Neural progenitor cell (in vitro differentiated cells): ENCODE results near the gene CRIP1. TPM values are rescaled to one million over a fixed set of nuclear protein-coding genes. Genes with fewer than 3 reads are reported as not detected.

Experiments
- DNase-seq: peaks from one replicate; pipeline ENCODE4 v3.0.0-alpha.2; 2016; ENCODE audit warnings: low spot score
- H2AFZ ChIP-seq: fragments of 200-600 bp; sonication (generic); replicated peaks from 2 replicates; pipeline ENCODE4 v1.6.1; 2016; ENCODE audit warnings: antibody characterized with exemption
- H3F3A ChIP-seq: fragments of 200-600 bp; sonication (generic); 2 replicates; pipeline ENCODE4 v1.6.1; 2016; ENCODE audit warnings: antibody characterized with exemption, low read depth
- H3K27ac ChIP-seq: fragments of 200-600 bp; sonication (generic); 2 replicates; pipeline ENCODE4 v1.5.1; 2016; ENCODE audit warnings: mild to moderate bottlenecking
- H3K27me3 ChIP-seq: fragments of 200-600 bp; sonication (generic); 2 replicates; pipeline ENCODE4 v1.6.1; 2016; ENCODE audit warnings: mild to moderate bottlenecking, moderate library complexity
- H3K36me3 ChIP-seq: fragments of 200-600 bp; sonication (generic); 2 replicates; pipeline ENCODE4 v1.5.1; 2016
- H3K4me1 ChIP-seq: fragments of 200-600 bp; sonication (generic); 2 replicates; pipeline ENCODE4 v1.6.1; 2016; ENCODE audit warnings: mixed run types
- H3K4me2 ChIP-seq: fragments of 200-600 bp; sonication (generic); 2 replicates; pipeline ENCODE4 v1.6.1; 2016
- H3K4me3 ChIP-seq: fragments of 200-600 bp; sonication (generic); 2 replicates; pipeline ENCODE4 v1.5.1; 2016
- H3K79me2 ChIP-seq: fragments of 200-600 bp; sonication (generic); 2 replicates; pipeline ENCODE4 v1.6.1; 2016; ENCODE audit warnings: low read depth
- H3K9ac ChIP-seq: fragments of 200-600 bp; sonication (generic); 2 replicates; pipeline ENCODE4 v1.6.1; 2016
- H3K9me3 ChIP-seq: fragments of 200-600 bp; sonication (generic); 2 replicates; pipeline ENCODE4 v1.5.1; 2016; ENCODE audit warnings: low read depth
- H4K20me1 ChIP-seq: fragments of 200-600 bp; sonication (generic); 2 replicates; pipeline ENCODE4 v1.6.1; 2016; ENCODE audit warnings: low read depth
- H3K27ac Mint-ChIP-seq: 3 replicates; pipeline ENCODE4 v1.8.0; 2021; ENCODE audit warnings: mixed read lengths
- H3K27me3 Mint-ChIP-seq: 2 replicates; pipeline ENCODE4 v1.8.0; 2022; ENCODE audit warnings: low read depth, mild to moderate bottlenecking, inconsistent platforms, moderate library complexity, mixed read lengths; ENCODE audit not compliant: insufficient read depth
- H3K36me3 Mint-ChIP-seq: 3 replicates; pipeline ENCODE4 v1.8.0; 2021; ENCODE audit warnings: mixed read lengths
- H3K4me1 Mint-ChIP-seq: 3 replicates; pipeline ENCODE4 v1.8.0; 2021; ENCODE audit warnings: mixed read lengths
- H3K4me3 Mint-ChIP-seq: 3 replicates; pipeline ENCODE4 v1.8.0; 2021; ENCODE audit warnings: mild to moderate bottlenecking, moderate library complexity, mixed read lengths
- H3K9me3 Mint-ChIP-seq: 3 replicates; pipeline ENCODE4 v1.8.0; 2020; ENCODE audit warnings: mixed read lengths
- CTCF ChIP-seq: fragments of 200-600 bp; sonication (generic); IDR thresholded peaks from 2 replicates; pipeline ENCODE4 v1.5.1; 2017; ENCODE audit warnings: antibody characterized with exemption, mild to moderate bottlenecking
- EZH2 ChIP-seq: fragments of 200-600 bp; sonication (generic); IDR thresholded peaks from 2 replicates; pipeline ENCODE4 v1.6.1; 2017; ENCODE audit warnings: antibody characterized with exemption, mild to moderate bottlenecking, moderate library complexity
- EZH2phosphoT487 ChIP-seq: fragments of 200-600 bp; sonication (generic); IDR thresholded peaks from 2 replicates; pipeline ENCODE4 v1.6.1; 2017; ENCODE audit warnings: antibody characterized with exemption
- total RNA-seq: library from RNA; depleted of rRNA; stranded (reverse); fragments of >200 nt; gene quantifications from 2 replicates; pipeline ENCODE4 v1.2.3, GENCODE V29; 2015; ENCODE audit warnings: low replicate concordance

Gene CRIP1
- total RNA-seq, 1 donor from 2014 or later, result not detected

DNA sequence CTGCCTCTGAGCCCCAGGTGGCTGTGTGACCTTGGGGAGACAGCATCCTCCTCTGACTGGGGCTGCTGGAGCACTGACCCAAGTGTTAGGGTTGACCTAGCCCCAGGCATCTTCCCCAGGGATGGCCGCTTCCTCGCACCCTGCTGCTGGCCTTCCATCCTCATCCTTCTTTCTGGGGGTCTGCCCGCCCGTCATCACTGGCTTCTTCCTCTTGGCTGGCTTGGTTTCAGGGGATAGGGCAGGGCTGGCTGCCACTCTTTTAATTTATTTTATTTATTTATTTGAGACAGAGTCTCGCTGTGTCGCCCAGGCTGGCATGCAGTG is 7.9 kb downstream of the CRIP1 start:
- no peaks in the 10 kb centered on the region for H3K36me3 ChIP-seq
- no peak overlapping the region for H3K27ac ChIP-seq
- no peak overlapping the region for H3K4me2 ChIP-seq
- TF ChIP-seq EZH2phosphoT487 (no peak), EZH2 (no peak)
- no peaks in the 10 kb centered on the region for H3K27me3 ChIP-seq
- Mint-ChIP-seq H3K4me3 (no peak overlapping the region), H3K27me3 (peaks cover 4% of the 10 kb centered on the region), H3K36me3 (no peaks in the 10 kb centered on the region), H3K4me1 (peaks cover 6% of the 10 kb centered on the region), H3K9me3 (no peaks in the 10 kb centered on the region), H3K27ac (no peak overlapping the region)
- H3K4me3 ChIP-seq, result no peak overlapping the region
- H3K79me2 ChIP-seq, result no peaks in the 10 kb centered on the region
- no peak overlapping the region for H2AFZ ChIP-seq
- no peaks in the 10 kb centered on the region for H4K20me1 ChIP-seq
- H3K9me3 ChIP-seq, result no peaks in the 10 kb centered on the region
- H3F3A ChIP-seq, result peaks cover 27% of the 10 kb centered on the region
- no peaks in the 10 kb centered on the region for H3K4me1 ChIP-seq
- no peak for DNase-seq
- H3K9ac ChIP-seq, result no peak overlapping the region

DNA sequence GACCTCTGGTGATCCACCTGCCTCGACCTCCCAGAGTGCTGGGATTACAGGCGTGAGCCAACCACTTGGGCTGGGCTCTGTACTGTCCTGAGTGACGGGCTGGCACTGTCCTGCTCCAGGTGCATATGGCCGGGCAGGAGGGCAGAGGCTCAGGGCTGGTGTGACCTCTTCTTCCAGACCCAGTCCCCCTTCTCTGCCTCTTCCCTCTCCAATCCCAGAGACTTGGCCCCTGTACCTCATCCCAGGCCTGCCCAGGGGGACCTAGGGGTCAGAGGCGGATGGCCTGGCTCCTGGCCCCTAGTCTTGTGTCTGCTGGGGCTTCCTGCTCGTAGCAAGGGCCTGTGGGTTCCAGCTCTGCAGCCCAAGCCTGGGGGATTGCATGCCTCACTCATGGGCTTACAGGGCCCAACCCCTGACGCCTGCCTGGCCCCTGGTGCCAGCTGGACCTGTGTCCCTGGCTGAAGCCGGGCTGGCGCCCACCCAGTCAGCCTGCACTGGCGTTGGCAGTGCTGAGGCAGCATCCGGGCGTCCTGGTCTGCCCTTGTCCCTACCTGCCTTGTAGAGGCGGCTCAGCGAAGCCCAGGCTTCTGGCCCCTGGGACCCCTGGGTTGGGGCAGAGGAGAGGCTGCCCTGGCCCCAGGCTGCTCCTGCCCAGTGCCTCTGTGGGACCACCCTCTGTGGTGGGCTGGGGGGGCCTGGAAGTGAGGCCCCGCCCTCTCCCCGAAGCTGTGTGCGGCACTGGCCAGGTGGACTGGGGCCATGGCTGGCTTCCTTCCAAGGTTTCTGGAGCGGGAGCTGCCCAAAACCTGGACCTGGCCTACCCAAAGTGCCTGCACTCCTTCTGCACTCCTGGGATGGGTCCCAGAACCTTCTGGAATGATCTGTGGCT is 8.7 kb downstream of the CRIP1 start:
- H3K4me3 ChIP-seq, result no peak overlapping the region
- H3K4me3 Mint-ChIP-seq, result no peak overlapping the region
- no peaks in the 10 kb centered on the region for H3K9me3 Mint-ChIP-seq
- H3K36me3 Mint-ChIP-seq, result no peaks in the 10 kb centered on the region
- H3K9ac ChIP-seq, result no peak overlapping the region
- H2AFZ ChIP-seq, result no peak overlapping the region
- no peak for TF ChIP-seq EZH2phosphoT487
- TF ChIP-seq CTCF, result no peak
- no peak for TF ChIP-seq EZH2
- peaks cover 4% of the 10 kb centered on the region for H3K27me3 Mint-ChIP-seq
- no peak overlapping the region for H3K27ac Mint-ChIP-seq
- no peak overlapping the region for H3K27ac ChIP-seq
- no peaks in the 10 kb centered on the region for H3K9me3 ChIP-seq
- peaks cover 8% of the 10 kb centered on the region for H3K4me1 Mint-ChIP-seq
- H3K79me2 ChIP-seq, result no peaks in the 10 kb centered on the region
- DNase-seq, result no peak
- H3K27me3 ChIP-seq, result no peaks in the 10 kb centered on the region
- H3K4me1 ChIP-seq, result no peaks in the 10 kb centered on the region
- no peak overlapping the region for H3K4me2 ChIP-seq
- H4K20me1 ChIP-seq, result no peaks in the 10 kb centered on the region
- H3F3A ChIP-seq, result peaks cover 20% of the 10 kb centered on the region
- no peaks in the 10 kb centered on the region for H3K36me3 ChIP-seq

DNA sequence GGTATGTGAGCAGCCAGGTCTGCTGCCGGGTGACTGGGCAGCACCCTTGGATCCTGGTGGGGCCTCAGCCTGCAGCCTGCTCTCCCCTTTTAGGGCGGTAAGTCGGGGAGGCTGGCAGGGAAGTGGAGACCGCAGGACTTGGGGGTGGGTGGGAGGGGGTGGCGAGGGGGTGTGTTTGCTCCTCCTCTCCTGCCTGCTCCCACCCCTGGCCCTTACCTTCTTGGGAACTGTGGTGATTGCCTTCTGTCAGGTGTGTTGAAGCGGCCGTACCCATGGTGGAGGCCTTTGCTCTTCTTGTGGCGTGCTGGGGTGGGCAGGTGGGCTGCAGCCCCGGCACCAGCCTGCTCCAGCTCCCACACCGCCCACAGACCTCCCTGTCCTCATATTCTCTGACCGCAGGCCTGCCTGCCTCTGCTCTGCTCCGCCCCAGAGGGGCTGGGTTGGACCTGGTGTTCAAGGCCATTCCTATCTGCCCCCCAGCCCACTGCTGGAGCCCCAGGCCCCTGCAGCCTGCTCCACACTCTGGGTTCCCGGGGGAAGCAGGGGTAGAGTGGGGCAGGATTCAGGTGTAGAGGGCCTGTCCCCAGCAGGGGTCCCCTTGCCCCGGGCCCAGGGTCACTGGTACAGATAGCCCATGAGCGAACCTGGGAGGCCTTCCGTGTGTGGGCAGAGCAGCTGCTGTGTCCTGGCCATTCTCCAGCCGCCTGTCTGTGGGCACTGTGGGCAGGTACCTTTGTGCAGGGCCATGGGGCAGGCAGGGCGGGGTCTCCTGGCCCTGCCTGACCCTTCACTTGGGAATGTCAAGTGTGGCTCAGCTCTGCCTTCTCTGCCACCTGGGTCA is 9.5 kb downstream of the CRIP1 start:
- H3K4me3 ChIP-seq, result no peak overlapping the region
- no peak overlapping the region for H3K4me3 Mint-ChIP-seq
- peaks cover 13% of the 10 kb centered on the region for H3F3A ChIP-seq
- H3K4me1 ChIP-seq, result no peaks in the 10 kb centered on the region
- H3K9me3 ChIP-seq, result no peaks in the 10 kb centered on the region
- H3K4me1 Mint-ChIP-seq, result peaks cover 8% of the 10 kb centered on the region
- H3K79me2 ChIP-seq, result no peaks in the 10 kb centered on the region
- H3K36me3 ChIP-seq, result no peaks in the 10 kb centered on the region
- H3K4me2 ChIP-seq, result no peak overlapping the region
- no peak overlapping the region for H3K9ac ChIP-seq
- no peak overlapping the region for H2AFZ ChIP-seq
- no peaks in the 10 kb centered on the region for H3K36me3 Mint-ChIP-seq
- TF ChIP-seq EZH2phosphoT487 (no peak), EZH2 (no peak), CTCF (no peak)
- H3K27ac Mint-ChIP-seq, result no peak overlapping the region
- no peaks in the 10 kb centered on the region for H3K9me3 Mint-ChIP-seq
- no peaks in the 10 kb centered on the region for H4K20me1 ChIP-seq
- no peaks in the 10 kb centered on the region for H3K27me3 ChIP-seq
- no peak for DNase-seq
- peaks cover 4% of the 10 kb centered on the region for H3K27me3 Mint-ChIP-seq
- no peak overlapping the region for H3K27ac ChIP-seq
